Activated CD4-positive, alpha-beta T cell treated with anti-CD3 and anti-CD28 coated beads for 1 hour (primary cell): ENCODE measurements around the gene GINS3.

Source experiments
- DNase-seq: peaks from one replicate; pipeline ENCODE4 v3.0.0-alpha.2; 2020

The GINS3 gene

DNA sequence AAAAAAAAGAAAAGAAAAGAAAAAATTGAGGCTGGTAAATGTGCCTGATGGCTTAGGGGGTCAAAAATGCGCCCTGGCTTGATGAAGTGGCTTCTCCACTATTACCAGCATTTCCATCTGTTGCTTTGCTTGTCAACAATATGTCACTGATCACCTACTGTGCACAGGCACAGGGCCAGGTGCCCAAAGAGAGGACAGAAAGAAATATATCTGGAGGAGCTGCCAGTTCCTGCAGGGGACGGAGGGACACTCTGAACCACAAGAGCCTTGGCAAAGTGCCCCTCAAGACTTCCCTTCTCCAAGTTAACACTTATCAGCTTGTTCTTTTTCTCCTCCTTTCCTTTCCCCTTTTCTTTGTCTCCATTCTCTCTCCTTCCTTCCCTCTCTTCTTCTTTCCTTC is 34.7 kb downstream of the GINS3 start:
- DNase-seq: no peak

DNA sequence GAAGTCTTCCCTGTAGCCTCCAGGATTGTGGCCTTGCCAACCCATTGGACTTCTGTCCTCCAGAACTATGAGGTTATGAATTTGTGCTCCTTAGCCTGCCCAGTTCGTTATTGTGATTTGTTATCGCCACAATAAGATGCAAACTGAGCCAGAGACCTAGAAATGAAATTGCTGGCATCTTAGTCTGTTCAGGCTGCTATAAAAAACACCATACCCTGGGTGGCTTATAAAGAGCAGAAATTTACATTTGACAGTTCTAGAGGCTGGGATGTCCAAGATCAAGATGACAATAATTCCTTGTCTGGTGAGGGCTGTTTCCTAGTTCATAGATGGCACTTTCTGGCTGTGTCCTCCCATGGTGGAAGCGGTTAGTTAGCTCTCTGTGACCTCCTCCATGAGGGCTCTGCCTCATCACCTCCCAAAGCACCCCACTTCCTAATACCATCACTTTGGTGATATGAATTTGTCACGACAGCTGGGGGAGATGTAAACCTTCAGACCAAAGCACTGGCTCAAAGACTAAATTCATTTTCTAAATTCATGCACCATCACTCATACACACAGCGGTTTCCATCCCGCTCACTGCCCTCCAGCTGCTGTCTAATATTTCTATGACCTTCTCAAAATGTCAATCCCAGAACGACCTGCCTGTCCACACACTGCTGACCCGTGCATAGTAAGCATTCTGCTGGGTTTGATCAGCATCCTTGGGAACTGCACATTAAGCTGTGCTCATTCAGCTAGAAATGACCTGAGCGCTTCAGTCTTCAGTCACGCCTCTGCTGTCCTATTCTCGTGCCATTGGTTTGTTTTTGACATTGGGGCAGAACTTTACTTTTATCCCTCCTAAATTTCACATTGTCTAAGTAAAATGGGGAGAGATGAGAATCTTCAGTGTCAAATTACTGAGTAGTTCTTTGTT is 36.6 kb downstream of the GINS3 start:
- DNase-seq: no peak

DNA sequence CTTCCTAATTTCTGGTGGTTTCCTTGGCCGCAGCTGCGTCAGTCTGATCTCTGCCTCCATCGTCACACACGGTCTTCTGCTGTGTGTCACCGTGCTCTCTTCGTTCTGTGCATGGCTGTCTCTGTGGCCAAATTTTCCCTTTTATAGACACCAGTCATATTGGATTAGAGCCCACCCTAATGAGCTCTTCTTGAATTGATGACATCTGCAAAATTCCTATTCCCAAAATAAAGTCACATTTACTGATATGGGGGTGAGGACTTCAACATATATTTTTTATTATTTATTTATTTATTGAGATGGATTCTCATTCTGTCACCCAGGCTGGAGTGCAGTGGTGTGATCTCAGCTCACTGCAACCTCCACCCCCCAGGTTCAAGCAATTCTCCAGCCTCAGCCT is 38.4 kb downstream of the GINS3 start:
- no peak for DNase-seq

DNA sequence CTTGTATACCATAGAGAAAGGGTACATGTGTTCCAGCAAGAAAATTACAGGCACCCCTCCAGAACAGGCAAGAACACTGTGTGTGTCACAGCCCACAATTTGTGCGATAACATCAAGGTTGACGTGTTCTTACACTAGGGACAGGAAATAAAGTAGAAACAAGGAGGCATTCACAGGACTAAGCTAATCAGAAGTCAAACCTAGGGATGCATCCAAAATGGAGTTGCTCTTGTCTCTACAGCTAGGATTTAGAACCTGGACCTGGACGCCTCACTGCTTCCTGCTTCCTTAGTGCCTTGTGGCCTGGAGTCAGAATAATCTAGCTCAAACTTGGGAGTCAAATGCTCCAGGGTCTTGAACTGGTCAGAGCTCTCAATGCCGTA is 41.3 kb downstream of the GINS3 start:
- DNase-seq: no peak

DNA sequence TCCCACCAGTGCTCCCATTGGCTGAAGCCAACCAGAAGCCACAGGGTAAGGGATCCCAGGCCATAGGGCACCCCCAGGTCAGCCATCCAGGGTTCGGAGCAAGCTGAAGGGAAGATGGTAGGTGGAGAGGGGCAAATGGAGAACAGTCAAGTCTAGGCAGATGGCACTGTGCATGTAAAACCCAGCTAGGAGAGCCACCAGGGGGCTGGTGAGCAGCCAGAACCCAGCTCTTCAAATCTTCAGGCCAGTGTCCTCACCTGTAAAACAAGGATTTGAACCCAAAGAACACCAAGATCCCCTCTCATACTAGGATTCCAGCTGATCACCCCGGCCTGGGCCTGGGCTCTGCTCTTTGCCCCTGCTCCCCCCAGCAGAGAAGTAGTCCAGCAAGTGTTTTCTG is 43.5 kb downstream of the GINS3 start:
- DNase-seq: no peak

DNA sequence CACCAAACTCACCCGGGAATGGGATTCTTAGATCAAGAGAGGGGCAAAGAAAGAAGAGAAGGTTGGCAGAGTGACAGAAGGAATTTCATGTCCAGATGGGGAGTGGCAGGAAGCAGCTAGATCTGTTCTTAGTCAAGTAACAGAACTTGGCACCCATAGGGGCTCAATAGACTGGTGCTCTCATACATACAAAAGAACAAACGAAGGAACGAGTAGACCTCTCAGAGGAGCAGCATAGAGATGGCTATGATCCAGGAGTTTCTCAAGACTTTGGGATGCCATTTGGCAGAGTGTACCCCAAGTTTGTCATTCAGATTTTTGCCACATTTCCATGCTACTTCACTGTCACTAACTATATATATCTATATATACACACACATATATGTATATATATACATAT is 47.9 kb downstream of the GINS3 start:
- no peak for DNase-seq

DNA sequence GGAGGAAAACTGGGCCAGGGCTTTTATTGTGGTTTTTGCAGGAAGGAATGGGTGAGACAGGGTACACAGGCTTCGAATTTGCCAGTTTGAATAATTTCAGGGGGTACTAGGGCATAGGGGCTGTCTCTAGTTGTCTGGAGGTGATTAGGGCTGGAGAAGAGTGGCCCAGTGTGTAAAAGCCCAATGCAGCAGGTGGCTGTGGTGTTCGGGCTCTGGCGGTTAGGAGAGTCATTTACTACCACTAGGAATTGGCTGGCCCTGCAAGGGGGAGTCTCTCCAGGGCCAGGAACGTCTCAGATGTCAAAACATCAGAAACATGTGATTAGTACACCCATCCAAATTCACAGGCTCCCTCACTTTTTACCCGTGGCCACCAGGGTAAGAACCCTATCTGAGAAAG is 50.3 kb downstream of the GINS3 start:
- DNase-seq: no peak

- no peak for DNase-seq
These were observed 51.5 kb downstream of the GINS3 start for GRCh38 chr16:58443783-58444182.

GRCh38 chr16:58444265-58444664 is 52.0 kb downstream of the GINS3 start:
- DNase-seq: no peak

DNA sequence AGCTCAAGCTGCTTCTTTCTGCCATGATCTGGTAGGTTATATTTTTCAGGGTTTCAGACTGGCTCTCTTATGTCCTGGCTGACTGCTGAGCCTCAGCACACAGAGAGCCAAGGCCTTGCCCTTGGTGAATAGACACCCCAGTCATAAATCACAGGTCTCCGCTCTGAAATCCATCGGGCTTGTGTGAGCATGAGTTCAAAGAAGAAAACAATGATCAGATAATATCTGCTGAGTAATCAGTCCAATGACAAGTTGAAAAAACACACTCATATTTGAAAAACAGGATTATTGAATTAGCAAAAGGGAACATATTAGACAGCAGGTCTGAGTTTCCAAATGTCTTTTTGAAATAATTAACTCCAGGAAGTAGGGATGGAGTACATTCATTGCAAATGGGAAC is 56.6 kb downstream of the GINS3 start:
- no peak for DNase-seq

- DNase-seq: no peak
These were observed 57.0 kb downstream of the GINS3 start for GRCh38 chr16:58449306-58449705.

- no peak for DNase-seq
These were observed 57.5 kb downstream of the GINS3 start for GRCh38 chr16:58449768-58450167.

GRCh38 chr16:58450590-58450989 is 58.3 kb downstream of the GINS3 start:
- no peak for DNase-seq

DNA sequence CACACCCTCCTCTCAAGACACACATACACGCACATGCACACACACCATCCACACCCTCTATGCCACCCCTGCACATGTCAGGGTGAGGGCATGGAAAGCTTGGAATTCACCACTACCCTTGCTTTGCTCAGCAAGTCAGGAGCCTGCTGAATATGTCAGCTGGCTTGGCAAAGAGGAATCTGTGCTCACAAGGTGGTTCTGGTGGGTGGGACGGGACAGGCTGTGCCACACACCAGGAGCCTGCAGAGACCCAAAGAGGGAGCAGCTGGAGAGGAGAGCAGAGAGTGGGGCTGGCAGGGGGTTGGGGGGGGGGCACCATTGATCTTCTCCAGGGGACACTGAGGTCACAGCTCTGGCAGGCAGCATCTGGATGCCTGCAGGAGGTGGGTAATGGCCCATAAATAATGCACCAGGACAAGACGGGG is 59.0 kb downstream of the GINS3 start:
- DNase-seq: no peak

DNA sequence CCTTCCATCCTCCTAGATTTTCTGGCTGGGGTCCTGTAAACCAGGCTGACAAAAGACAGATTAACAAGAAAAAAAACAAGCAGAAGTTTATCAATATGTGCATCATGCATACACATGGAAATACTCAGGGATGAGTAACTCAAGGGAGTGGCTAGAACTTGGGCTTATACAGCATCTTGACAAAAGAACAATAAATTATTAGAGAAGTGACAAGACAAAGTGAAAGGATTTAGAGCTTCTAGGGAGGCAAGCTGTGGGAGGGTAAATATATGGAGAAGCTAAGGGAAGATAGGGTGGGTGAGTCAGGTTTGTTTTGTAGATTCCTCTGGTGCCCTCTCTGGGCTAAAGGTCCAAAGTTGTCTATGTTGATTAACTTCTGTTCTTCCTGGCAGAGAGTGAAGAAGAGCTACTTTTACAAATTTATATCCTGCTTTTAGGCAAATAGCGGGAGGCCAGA is 59.7 kb downstream of the GINS3 start:
- no peak for DNase-seq

DNA sequence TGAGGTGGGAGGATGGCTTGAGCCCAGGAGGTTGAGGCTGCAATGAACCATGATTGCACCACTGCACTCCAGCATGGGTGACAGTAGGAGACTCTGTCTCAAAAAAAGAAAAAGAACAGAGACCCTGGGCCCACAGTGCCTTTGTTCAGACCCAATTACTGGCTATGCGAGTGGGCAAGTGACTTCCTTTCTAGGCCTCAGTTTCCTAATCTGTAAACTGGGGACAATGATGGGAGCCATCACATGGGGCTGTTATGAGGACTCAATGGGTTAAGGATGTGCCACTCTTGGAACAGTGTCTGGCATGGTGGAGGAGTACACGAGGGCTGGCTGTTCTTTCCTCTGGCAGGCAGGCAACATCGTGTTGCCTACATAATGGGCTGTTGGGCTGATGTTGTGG is 60.4 kb downstream of the GINS3 start:
- no peak for DNase-seq

GRCh38 chr16:58454178-58454577 is 61.9 kb downstream of the GINS3 start:
- no peak for DNase-seq

GRCh38 chr16:58454856-58455255 is 62.6 kb downstream of the GINS3 start:
- DNase-seq: no peak
